HG03095 (cell line): ENCODE data around the gene SIN3A.
"Not testable (repeated sequence)": the region's sequence is repeated elsewhere in the genome, so short reads cannot be mapped to it uniquely, and the experiment has no call there.

Experiments used
- ATAC-seq: cut with Tn5 transposase; IDR thresholded peaks from one replicate; pipeline ENCODE4 v1.9.1; 2021; ENCODE audit warnings: moderate library complexity; ENCODE audit not compliant: unreplicated experiment

SIN3A gene

DNA sequence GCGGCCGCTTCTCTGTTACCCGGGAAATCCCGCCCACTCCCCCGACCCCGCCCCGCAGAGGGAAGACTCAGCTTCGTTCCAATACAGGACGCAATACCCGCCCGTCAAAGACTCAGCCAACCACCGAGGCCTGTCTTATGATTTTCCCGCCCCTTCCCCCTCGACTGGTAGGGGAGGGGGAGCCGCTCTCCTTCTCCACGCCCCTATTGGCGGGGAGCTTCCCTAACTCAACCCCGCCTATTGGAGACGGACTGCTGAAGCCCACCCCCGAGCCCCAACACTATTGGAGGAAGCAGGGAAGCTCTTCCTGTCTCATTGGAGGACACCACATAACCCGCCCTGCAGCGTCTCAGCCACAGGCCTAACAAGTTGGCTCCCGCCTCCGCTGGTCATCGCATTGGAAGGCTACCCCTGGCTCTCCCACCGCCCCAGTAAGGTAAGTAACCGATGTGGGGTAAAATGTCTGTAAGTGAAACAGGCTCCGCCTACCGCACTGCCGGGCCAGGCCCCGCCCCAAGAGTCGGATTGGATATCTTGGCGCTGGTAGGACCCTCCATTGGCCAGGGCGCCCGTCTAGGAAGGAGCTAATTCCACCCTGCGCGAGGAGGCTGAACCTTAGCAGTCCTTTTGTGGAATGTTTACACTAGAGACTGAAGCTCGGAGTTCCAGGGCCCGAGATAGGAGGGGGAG, at the start of gene SIN3A:
Gene SIN3A (minus strand): TSS at position 17 of the 690 bp plus-strand sequence. CDS start 21,315 bp downstream, outside the sequence.
- ATAC-seq, result peak; percentile 37

DNA sequence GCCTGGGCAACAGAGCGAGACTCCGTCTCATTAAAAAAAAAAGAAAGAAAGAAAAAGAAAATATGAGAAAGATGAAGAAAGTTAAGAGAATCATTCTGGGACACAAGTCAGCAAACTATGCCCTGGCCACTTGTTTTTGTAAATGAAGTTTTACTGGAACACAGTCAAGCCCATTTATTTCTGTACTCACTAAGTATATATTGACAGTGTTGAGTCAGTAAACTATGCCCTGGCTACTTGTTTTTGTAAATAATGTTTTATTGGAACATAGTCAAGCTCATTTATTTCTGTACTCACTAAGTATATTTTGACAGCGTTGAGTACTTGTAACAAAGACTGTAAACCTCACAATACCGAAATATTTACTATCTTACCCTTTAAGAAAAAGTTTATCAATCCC, 42.2 kb upstream of the SIN3A start:
- ATAC-seq, result no peak

DNA sequence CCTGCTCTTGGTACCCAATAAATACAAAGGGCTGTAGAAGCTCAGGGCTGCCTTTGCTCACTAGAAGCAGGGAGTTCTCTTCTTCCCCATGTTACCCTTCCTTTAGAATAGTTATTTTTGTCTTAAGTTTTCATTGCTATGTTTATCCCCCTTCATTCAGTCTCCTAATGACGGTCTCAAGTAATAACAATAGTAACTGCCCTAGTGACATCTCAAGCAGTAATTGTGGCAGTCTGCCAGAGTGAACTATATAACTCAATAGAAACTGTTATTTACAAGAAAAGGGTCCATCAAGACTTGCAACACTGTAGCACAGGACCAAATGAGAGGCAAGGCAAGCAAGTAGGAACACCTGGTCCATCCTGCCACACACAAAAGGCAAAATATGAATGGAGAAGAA, 32.5 kb upstream of the SIN3A start:
- no peak for ATAC-seq

DNA sequence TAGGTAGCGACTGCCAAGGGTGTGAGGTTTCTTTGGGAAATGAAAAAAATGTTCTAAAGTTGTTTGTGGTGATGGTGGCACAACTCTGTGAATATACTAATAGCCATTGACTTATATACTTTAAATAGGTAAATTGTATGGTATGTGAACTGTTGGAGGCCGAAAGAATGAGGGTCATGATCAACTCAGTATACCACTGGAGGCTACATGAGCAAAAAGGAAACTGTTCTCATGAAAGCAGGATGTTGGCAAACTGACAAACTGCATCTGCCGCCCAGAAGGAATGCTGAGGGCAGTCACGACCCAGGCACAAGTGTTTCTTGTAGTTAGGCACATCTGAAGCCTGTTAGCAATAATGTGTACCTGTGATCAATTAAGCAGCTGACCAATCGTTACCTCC, 32.1 kb upstream of the SIN3A start:
- not testable (repeated sequence) for ATAC-seq

DNA sequence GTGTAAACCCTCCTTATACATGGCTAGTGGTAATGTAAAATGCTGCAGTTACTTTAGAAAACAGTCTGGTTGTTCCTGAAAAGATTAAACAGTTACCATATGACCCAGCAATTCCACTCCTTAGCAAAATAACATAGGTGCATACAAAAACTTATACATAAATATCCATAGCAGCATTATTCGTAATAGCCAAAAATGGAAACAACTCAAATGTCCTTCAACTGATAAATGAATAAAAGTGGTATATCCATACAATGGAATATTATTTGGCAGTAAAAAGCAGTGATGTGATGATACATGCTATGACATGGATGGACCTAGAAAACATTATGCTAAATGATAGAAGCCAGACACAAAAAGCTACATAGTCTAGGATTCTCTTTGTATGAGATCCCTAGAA, 31.6 kb upstream of the SIN3A start:
- no peak for ATAC-seq

DNA sequence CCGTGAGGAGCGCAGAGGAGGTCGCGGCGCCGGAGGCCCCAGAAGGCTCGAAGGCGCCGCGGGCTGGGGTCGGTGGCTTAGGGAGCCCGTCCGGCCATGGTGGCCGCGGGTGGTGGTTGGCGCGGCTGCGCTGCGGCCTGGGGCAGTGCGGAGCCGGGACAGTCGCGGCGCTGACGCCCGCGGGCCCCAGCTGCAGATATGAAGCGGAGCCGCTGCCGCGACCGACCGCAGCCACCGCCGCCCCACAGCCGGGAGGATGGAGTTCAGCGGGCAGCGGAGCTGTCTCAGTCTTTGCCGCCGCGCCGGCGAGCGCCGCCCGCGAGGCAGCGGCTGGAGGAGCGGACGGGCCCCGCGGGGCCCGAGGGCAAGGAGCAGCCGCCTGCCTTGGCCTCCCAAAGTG, 29.0 kb upstream of the SIN3A start:
- not testable (repeated sequence) for ATAC-seq

DNA sequence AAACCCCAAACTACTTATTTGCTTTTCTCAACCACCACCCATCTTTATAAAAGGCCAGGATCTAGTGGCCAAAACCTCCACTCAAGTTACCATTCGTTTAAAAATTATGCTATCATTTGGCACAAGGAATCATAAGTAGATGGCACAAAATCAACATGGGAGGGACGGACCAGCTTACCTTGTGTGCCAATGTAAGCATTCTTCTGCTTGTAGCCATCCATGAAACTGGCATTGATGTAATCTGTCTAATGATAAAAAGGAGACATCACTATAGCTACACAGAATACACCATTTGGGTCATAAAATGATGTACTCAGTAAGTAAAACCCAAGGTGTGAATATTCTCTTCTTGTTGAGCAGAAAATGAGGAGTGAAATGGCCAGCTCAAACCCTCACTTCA, 28.2 kb upstream of the SIN3A start:
- no peak for ATAC-seq

DNA sequence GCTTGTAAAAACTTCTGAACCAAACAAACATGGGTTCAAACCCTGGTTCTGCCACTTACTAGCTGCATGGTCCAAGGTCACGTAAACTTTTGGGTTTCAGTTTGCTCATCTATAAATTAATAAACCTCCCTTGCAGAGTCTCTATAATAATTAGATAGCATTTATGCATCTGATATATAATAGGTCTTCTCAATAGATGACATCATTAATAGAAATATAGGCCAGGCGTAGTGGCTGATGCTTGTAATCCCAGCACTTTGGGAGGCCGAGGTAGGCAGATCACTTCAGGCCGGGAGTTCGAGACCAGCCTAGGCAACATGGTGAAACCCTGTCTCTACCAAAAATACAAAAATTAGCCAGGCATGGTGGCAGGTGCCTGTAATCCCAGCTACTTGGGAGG, 25.6 kb upstream of the SIN3A start:
- not testable (repeated sequence) for ATAC-seq

DNA sequence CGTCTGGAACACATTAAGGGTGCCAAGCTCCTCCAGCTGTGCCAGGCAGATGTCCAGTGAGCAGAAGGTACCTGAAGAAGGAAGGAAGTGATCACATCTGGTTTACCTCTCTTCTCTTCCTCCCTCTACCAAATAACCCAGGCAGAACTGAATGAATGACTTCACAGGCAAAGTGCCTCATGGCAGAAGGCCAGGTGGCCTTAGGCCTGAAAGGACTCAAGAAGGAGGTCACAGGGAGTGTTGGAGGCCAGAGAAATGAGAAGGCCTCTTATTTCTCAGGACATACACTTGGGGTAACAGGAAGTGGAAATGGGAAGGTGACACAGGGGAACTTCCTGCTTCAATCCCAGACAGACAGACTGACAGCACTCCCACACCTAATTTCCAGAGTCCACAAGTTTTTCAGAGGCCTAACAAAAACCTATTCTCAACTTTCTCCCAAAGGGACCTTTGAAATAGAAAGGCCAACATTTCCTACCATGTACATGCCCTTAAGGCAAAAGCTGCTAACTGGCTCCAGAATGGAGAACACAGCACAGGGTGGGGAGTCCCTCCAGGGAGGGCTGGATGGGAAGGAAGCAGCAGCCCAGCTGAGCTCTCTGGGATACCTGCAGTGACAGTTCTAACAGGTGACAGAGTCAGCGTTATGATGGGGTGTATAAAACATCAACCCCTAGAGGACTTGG, 17.6 kb upstream of the SIN3A start:
- ATAC-seq, result no peak

DNA sequence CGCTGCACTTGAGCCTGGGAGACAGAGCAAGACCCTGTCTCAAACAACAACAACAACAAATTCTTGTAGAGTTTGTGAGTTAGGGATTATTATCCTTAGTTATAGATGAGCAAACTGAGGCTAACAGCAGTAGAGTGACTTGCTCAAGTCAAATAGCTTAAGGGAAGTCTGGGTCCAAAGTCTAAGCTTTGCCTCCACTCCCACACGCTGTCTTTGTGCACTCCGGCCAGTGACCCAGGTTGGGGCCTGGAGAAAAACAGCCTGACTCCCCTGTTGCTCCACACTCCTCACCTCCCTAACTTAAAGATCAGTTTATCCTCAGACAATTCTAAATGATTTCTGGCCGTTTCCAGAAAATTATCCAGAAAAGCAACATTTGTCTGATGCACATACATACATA, 9.2 kb upstream of the SIN3A start:
- ATAC-seq, result no peak

DNA sequence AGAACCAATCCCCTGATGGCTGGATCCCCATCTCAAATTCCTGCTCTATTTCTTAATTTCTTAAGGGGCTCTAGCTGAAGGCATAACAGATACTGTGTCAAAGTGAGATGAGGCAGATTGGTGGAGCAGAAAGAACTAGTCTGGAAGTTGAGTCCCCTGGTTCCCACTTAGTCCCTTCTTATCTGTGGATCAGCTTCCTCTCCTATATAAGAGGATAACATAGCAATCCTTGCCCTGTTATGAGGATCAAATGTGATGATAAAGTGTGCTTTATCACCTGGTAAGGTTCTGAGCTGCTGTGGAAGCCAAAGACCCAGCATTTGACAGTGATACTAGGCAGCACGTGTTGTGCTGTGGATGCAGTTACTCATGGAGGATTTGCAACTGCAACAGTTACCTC, 8.1 kb upstream of the SIN3A start:
- ATAC-seq, result no peak

DNA sequence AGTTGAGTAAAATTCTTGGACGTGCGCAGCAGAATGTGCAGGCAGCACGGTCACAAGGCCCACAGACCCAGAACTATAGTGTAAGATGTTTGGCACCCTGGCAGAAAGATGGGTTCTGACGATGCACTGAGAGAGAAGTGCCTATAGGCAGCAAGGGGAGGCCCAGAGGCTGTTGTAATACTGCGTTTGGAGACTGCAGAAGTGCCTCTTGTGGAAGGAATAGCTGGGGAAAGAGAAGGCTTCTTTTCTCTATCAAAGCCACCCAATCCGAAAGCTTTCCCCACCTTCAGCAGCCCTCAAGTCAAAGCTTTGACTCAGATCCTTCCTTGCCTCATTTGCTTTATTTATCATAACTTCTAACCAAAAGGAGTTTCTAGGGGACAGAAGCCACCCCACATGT, 5.2 kb upstream of the SIN3A start:
- no peak for ATAC-seq

DNA sequence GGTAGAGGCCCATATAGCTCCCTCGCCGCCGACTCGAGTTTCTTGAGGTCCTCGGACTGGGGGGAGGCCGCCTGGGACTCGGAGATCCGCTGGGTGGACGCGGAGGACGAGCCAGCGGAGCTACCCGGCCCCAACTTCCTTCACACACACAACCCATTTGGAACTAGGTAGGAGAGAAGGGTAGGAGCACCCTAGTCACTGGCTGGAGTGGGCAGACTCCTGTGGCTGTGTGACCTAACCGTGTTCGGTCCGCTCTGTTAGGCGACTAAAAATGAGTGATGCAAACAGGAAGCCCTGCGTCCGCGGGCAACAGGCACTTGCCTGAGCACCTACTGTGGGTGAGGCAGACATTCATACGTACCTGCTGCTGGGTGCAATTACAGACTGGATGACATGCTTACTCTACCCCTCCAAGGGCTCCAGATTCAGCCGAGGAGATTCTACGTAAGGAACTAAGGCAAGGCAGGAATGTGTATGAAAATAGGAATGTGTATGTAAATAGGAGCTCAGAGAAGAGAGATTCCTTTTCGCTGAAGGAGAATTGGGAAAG, 4.6 kb upstream of the SIN3A start:
- no peak for ATAC-seq

DNA sequence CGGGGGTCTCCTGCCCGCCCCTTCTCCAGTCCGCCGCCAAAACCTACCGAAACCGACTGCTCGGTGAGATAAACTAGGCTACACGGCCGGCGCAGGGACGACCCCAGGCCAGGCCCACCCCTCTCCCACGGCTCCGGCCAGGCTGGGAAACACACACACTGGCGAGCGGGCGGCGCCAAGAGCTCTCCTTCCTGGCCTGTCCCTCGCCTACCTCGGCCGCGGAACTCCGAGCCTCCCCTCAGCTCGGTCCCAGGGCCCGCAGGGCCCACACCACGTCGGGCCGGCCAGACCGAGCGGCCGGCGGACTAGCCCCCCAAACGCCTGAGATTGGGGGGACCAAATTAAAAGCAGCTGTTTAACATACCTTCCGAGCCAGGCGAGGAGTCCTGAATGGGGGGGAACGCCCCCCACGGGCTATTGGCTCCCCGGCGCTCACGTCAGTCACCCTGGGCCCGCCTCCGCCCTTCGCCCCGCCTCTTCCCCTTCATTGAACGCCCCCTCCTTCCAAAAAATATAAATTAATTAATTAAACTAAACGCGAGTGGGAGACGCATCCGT, 4.0 kb upstream of the SIN3A start:
- no peak for ATAC-seq

DNA sequence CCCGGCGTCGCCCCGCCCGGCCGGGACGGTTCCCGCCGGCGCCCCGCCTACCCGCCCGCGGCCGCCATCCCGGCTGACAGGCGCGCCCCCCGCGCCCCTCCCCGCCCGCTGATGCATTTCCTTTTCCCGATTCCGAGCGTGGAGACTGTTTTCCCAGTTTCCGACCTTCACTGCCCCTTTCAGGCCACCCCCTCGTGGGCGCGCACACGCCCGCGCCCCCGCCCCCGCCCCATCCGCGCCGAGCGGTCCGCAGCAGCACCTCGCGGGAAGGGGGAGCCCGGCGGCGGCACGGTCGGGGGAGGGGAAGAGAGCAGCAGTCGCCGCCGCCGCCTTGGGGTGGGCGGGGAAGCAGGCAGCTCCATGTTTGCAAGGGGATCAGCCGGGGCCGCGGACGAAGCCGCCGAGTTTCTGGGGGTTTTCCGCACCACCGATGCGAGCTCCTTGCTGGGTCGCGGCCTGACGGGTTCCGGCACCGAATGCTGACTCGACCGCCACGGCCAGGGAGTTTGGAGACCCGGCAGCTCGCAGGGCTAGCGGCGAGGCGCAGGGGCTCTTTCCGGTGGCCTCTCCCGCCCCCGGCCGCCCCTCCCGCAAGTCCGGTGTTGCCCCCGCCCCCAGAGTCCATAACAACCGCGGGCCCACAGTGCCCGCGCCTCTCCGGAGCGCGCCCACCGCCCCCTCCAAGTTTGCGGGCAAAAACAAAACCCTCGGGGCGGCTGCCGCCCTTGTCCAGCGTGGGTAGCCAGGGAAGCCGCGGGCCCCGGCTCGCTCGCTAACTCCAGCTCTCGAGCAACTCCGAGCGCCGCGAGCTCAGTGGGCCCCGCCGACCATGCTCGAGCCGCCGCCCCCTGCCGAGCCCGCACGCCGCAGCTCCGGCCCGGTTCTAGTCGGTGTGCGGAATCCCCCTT, 3.2 kb upstream of the SIN3A start:
- ATAC-seq, result no peak

DNA sequence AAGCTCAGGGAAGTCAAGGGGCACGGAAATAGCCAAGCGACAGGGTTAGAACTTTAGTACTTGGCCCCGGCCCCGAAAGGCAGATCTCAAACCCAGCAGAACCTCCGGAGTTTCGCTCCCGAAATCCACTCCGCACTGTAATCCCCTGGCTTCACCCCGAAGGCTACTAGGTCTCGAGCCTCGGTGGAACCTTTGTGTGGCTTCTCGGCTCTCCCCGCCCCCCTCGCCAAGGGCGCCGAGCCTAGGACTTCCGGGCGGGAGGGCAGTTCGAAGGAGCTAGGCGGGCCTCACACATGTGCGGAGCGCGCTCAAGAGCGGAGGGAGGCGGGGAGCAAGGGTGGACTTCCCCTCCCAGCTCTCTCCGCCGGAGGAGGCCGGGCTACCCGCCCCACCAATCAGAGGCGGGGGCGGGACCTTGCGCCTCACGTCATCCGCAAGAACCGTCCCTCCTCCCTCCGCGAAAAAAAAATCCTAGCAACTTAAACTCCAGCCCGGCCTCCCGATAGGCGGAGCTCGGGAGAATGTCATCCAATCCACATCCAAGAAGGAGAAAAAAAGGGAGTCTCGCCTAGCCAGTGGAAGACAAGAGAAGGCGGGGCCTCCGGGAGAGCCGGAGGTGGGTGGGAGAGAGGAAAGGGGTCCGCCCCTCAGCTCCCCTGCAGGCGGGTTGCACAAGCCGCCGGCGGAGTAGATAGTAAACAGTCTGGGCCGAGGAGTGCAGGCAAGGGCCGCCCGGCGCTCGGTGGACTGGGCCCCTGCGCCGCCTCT, 2.4 kb upstream of the SIN3A start:
- peak; percentile 30 for ATAC-seq

DNA sequence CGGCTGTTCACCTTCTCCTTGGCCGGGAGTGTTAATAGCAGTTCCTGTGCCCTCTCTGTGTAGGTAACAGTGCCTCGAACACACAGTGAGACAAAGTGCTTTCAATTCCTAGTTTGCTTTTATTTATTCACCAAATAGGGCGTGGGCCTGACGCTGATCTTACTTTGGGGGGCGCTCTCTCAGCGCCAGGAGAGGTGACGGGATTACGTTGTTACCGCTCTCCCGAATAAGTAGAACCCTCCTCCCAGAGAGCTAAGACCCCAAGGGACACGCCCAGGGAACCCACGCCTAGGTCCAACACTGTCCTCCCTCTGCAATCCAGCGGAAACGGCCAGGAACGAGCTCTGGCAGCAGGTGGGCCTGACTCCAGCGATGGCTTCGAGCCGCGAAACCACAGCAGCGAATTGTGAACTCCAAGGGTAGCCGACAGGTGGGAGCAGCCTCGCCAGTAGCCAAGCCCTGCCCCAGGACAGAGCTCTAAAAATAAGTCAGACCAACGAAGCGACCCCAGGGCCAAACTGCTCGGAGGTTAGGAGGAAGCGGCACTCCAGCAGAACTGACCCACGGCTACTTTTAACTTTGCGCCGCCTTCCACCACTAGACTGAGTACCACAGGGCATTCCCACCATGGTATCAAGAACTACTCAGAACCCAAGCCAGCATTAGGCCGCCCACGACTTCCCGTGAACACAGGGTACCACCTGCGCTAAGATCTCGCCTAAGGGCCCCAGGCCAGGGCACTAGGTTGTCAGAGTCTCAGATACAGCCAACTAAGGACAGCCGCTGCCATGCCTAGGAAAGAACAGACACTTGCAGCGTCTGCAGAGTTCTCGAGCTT, 1.6 kb upstream of the SIN3A start:
- ATAC-seq, result no peak

DNA sequence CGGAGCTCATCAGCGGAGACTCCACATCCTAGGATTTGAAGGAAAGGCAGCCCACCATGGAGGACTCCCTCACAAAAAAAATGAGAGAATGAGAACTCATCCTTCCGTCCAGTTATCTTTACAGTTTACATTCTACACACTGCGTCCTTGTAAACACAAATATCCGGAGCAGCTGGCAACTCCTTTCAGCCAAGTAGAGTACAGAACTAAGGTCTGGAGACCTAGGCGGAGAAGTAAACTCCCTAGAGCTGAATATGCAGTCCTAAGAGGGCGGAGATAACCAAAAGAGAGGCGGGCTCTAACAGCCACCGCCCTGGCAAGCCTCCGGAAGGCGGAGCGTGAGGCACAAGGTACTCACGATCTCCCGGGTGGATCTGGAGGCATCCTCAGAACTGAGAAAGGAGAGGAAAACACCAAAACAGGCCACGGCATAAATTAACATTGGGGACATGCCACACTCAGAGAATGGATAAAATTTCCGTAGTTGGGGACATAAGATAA, 924 bp upstream of the SIN3A start:
- ATAC-seq, result no peak

DNA sequence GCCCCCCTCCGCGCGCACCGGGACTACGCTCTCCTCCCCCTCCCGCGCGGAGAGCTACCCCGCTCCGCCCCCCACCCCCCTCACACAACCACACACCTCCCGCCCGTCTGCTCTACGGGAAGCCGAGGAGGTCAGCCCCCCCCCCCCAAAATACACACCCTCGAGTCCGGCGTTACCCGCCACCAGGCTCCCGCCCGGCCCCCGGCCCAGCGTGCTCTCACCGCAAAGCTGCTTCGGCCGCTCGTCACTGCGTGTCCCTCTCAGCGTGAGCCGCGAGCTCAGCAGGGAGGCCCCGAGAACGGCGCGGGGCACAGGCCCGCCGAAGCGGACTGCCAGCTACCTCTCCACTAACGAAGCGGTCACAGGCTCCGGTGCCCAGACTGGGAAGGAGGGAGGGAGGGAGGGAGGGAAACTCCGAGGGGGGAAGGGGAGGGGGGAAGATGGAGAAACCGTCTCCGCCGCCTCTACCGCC, 252 bp downstream of the SIN3A start:
- ATAC-seq, result no peak
